SKM-1 treated with dmso at 0.1 percent for 144 hours (cell line): ENCODE data around the gene ATL2.
A peak's percentile ranks its signal among the peaks of the same experiment; 100 is the strongest.
"Not testable (repeated sequence)": the region's sequence is repeated elsewhere in the genome, so short reads cannot be mapped to it uniquely, and the experiment has no call there.

ENCODE experiments used
- DNase-seq: peaks from one replicate; lab custom pipeline; 2025; ENCODE audit not compliant: unreplicated experiment; lab: John Stamatoyannopoulos, UW

ATL2 gene

GRCh38 chr2:38394041-38394440, 17.0 kb upstream of the ATL2 start:
- DNase-seq: no peak

DNA sequence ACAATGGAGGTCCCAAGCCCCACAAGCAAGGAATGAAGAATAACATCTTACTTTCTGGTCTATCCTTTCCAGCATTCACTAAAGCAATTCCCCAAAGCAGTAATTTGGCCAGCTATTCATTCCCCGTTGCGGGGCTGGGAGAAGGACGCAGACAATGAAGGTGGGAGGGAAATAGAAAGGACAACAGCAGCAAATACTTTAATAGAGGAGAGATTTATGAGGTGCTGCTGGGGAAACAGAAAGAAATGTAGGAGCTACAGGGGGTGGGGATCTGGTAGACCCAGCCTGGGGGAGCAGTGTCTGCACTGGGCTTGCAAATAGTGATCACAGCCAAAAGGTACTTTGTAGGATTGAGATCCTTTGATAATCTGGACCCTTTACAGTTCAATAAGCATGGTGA, 13.9 kb upstream of the ATL2 start:
- DNase-seq: no peak

DNA sequence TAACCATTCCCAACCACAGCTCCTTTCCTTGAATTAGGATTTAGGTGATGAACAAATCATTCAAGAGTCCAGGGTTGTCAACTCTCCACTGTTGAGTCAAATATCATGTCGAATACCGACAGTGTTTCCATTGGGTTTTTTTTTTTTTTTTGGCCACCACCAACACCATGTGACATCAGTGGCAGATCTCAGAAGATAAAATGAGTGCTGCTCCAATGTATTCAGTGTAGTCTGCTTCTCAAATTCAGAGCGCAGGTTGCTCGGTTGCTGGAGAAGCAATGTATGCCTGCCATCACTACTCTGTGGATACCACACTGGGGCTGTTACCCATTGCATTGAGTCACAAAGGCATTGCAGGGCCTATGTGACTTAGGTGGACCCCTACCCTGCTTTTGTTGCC, 10.8 kb upstream of the ATL2 start:
- no peak for DNase-seq

GRCh38 chr2:38386821-38387220, 9.7 kb upstream of the ATL2 start:
- DNase-seq: no peak

DNA sequence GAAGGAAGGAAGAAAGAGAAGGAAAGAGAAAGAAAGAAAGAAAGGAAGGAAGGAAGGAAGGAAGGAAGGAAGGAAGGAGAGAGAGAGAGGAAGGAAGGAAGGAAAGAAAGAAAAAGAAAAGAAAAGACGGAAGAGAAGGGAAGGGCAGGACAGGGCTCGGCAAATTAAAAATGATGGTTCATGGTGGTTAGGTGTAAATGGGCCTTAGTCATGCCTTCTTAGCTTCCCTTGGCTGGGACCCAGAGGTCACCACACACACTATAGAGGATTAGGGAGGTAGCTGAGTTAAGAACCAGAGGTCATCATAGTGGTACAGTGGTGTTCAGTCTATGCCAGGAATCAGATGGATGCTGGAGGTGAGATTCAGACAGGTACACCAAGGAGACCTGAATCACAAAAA, 9.3 kb upstream of the ATL2 start:
- no peak for DNase-seq

GRCh38 chr2:38384338-38384737, 7.3 kb upstream of the ATL2 start:
- no peak for DNase-seq

DNA sequence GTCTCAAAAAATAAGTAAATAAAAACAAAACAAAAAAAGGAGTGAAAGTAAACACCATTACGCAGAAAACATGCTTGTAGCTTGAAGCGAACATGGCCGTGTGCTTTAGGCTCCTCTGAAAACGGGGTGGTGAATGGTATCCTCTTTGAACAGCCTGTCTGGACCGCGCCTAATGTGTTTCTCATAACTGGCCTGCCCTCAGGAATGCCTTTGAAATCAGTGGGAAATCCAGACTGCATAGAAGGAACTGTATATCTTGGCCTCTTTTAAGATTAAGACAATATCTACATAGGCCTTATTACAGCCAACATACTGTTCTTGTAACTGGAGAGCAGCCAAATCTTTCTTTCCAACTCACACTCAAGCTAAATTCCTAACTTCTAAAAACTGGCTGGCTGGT, 6.7 kb upstream of the ATL2 start:
- not testable (repeated sequence) for DNase-seq

DNA sequence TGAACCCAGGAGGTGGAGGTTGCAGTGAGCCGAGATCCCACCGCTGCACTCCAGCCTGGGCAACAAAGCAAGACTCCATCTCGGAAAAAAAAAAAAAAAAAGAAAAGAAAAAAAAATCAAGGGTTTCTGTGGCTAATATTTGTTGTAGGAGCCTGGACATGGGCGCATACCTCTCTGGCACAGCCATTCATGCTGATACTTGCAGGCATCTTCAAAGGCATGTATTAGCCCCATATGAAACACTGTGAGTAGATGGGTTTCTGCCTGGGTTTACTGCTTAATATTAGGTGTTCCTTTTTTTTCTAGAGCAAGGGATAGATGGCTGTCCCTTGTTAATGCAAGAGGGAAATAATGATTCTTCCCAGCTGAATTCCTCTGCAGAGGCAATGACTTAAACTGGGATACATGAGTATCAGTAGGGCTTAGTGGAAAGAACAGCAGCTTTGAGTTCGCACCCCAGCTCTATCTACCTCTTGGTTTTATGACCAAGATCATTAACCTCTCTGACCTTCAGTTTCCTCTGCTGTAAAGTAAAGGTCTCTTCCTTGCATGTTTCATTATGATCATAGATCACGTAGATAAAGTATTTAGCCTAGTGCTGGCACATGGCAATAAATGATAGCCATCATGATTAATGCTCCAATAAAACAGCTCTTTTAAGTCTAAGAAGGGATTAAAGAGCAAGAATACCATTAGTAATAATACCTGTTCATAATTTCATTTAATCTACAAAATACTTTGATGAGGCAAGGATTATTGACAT, 4.5 kb upstream of the ATL2 start:
- DNase-seq: no peak

DNA sequence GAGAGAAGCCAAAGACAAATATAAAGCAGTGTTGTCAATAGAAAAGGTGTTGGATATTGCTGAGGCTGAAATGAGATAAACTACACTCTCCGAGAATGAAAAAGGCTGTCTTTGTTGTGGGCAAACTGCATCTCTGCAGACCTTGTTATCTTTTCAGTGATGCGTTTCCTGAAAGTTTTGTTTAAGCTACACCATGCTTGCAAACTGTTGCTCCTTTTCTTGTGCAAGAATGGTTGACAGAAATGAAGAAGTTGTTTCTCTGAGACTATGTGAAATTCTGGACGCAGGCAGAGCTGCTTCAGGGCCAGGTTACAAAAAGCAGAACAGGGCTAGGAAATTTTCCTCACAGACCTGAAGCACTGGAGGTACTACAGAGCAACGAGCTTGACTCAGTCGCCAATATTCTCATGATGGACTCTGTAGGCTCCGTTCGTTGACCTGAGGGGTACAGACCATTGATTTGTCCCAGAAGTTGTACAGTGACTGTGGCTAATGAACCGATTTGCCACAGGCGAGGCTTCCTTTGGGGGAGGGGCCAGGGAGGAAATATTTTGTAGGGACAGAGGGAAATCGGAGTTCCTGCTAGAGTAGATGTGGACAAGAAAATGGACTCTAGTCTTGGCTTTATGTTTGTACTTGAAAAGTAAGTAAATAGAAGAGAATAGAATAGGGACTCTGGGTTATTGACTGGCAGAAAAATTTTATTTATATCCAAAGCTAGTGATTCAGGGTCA, 3.5 kb upstream of the ATL2 start:
- peak; percentile 93 for DNase-seq

GRCh38 chr2:38376346-38377049, 575 bp downstream of the ATL2 start:
- DNase-seq: peak; percentile 51

GRCh38 chr2:38375696-38376345, 1.3 kb downstream of the ATL2 start:
- no peak for DNase-seq

DNA sequence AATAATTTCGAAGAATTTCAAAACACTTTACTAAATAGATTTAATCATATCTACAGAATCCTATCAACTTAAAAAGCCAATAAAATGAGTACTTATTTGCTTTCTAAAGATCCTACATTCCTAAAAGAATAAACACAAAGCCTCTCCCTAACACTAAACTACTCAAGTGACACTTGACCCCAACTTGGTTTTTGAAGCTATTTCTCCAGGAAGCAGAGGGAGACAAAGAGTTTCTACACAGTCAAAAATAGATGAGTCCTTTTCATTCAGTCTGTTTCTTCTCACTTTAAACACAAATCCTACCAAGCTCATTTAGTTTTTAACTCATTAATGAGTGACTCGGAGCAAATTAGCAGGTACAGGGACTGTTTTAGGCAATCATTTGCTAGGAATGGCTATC, 2.1 kb downstream of the ATL2 start:
- no peak for DNase-seq

GRCh38 chr2:38371235-38371634, 5.8 kb downstream of the ATL2 start:
- DNase-seq: no peak

- DNase-seq: no peak
These were observed 6.4 kb downstream of the ATL2 start for GRCh38 chr2:38370664-38371063.

- DNase-seq: no peak
These were observed 14.8 kb downstream of the ATL2 start for GRCh38 chr2:38362232-38362631.

GRCh38 chr2:38360177-38360576, 16.9 kb downstream of the ATL2 start:
- DNase-seq: no peak

DNA sequence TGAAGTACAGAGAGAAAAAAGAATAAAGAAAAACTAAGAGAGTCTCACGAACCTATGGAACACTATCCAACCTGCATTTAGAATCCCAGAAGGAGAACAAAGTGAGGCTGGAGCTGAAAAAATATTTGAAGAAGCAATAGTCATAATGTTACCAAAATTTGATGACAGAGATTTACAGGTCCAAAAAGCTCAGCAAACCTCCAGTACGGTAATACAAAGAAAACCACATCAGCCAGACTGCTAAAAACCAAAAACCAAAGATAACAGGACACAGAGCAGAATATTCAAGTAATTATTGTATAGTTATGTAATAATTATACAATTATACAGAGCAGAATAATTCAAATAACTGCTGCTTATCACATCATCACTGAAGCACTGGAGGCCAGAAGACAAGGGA, 23.7 kb downstream of the ATL2 start:
- DNase-seq: no peak

GRCh38 chr2:38352336-38352735, 24.7 kb downstream of the ATL2 start:
- no peak for DNase-seq

GRCh38 chr2:38345323-38346038, 31.6 kb downstream of the ATL2 start:
- no peak for DNase-seq

- DNase-seq: no peak
These were observed 32.3 kb downstream of the ATL2 start for GRCh38 chr2:38344813-38345212.

DNA sequence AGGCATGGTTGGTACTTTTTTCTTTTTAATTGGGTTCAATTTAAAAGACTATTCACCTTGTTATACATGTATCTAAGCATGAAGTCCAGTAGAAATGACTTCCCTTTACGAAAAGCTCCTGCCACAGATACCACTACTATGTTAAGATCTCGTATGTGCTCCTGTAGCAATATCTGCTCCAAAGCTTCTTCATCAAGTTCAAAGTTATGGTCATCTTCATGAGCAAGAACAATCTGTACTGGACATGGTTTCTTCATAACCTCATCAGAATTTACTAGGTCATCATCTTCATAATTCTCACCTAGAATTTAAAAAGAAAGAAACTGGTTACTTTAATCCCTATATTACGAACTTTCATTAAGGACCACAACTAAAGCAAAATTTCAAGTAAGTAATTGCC, 33.9 kb downstream of the ATL2 start:
- DNase-seq: no peak
